IPS DF 6.9 (cell line): Measurements from ENCODE around the gene CDC42.

Experiments used
- DNase-seq: peaks from one replicate; pipeline ENCODE4 v3.0.0-alpha.2; 2013; ENCODE audit warnings: low read depth, low spot score
- H3K27ac ChIP-seq: one replicate; pipeline ENCODE4 v1.5.1; 2013; ENCODE audit warnings: low read length, control low read depth
- H3K27me3 ChIP-seq: 2 replicates; pipeline ENCODE4 v1.6.1; 2013; ENCODE audit warnings: mild to moderate bottlenecking, low read length; ENCODE audit not compliant: control insufficient read depth, insufficient read depth
- H3K36me3 ChIP-seq: 2 replicates; pipeline ENCODE4 v1.6.1; 2013; ENCODE audit warnings: low read length; ENCODE audit not compliant: control insufficient read depth, insufficient read depth
- H3K4me1 ChIP-seq: 2 replicates; pipeline ENCODE4 v1.6.1; 2013; ENCODE audit warnings: low read length; ENCODE audit not compliant: control insufficient read depth, insufficient read depth
- H3K4me3 ChIP-seq: 2 replicates; pipeline ENCODE4 v1.5.1; 2013; ENCODE audit warnings: mild to moderate bottlenecking, low read length
- H3K9me3 ChIP-seq: 2 replicates; pipeline ENCODE4 v1.6.1; 2013; ENCODE audit warnings: low read length, inconsistent platforms; ENCODE audit not compliant: control insufficient read depth, insufficient read depth
- WGBS: extraction: QIAGEN DNeasy Blood & Tissue Kit; methylation state at CpG from one replicate; pipeline ENCODE4 v1.1.7; 2013; ENCODE audit warnings: mixed read lengths, missing lambda C conversion rate; ENCODE audit not compliant: insufficient read length, insufficient coverage; 5-methylcytosine and 5-hydroxymethylcytosine counted together

The CDC42 gene

GRCh38 chr1:22096036-22096435 lies 43.5 kb downstream of the CDC42 start:
- Histone ChIP-seq H3K36me3 (peaks cover 5% of the 10 kb centered on the region; the same call in 1 of the 2 replicates), H3K4me3 (no peak overlapping the region), H3K27ac (no peak overlapping the region), H3K9me3 (no peaks in the 10 kb centered on the region), H3K4me1 (peaks cover under 1% of the 10 kb centered on the region; the same call in 1 of the 2 replicates), H3K27me3 (no peaks in the 10 kb centered on the region)
- WGBS = no CpG with 5 or more reads among the region's 5 CpGs
- no peak for DNase-seq

- H3K27me3 ChIP-seq = no peaks in the 10 kb centered on the region
- no peak overlapping the region for H3K4me3 ChIP-seq
- peaks cover 5% of the 10 kb centered on the region; the same call in 1 of the 2 replicates for H3K36me3 ChIP-seq
- WGBS = no CpG with 5 or more reads among the region's 3 CpGs
- H3K27ac ChIP-seq = no peak overlapping the region
- no peak for DNase-seq
- H3K9me3 ChIP-seq = no peaks in the 10 kb centered on the region
- H3K4me1 ChIP-seq = no peaks in the 10 kb centered on the region
These were observed 44.0 kb downstream of the CDC42 start for GRCh38 chr1:22096463-22096862.

- Histone ChIP-seq H3K27me3 (no peaks in the 10 kb centered on the region), H3K27ac (no peak overlapping the region), H3K4me1 (no peaks in the 10 kb centered on the region), H3K36me3 (peaks cover 5% of the 10 kb centered on the region; the same call in 1 of the 2 replicates), H3K9me3 (no peaks in the 10 kb centered on the region), H3K4me3 (no peak overlapping the region)
- no peak for DNase-seq
- no CpG with 5 or more reads among the region's 10 CpGs for WGBS
These were observed 46.2 kb downstream of the CDC42 start for GRCh38 chr1:22098752-22099151.

- H3K4me3 ChIP-seq = no peak overlapping the region
- no peaks in the 10 kb centered on the region for H3K27me3 ChIP-seq
- H3K4me1 ChIP-seq = no peaks in the 10 kb centered on the region
- no peak overlapping the region for H3K27ac ChIP-seq
- DNase-seq = no peak
- WGBS = no CpG with 5 or more reads among the region's 3 CpGs
- no peaks in the 10 kb centered on the region for H3K9me3 ChIP-seq
- peaks cover 5% of the 10 kb centered on the region; the same call in 1 of the 2 replicates for H3K36me3 ChIP-seq
These were observed 47.7 kb downstream of the CDC42 start for GRCh38 chr1:22100168-22100567.

- H3K27ac ChIP-seq = no peak overlapping the region
- no peaks in the 10 kb centered on the region for H3K4me1 ChIP-seq
- H3K9me3 ChIP-seq = no peaks in the 10 kb centered on the region
- H3K36me3 ChIP-seq = peaks cover 5% of the 10 kb centered on the region; the same call in 1 of the 2 replicates
- no peaks in the 10 kb centered on the region for H3K27me3 ChIP-seq
- WGBS = no CpG with 5 or more reads among the region's 1 CpG
- DNase-seq = no peak
- H3K4me3 ChIP-seq = no peak overlapping the region
These were observed 48.7 kb downstream of the CDC42 start for GRCh38 chr1:22101199-22101598.

- Histone ChIP-seq H3K4me3 (no peak overlapping the region), H3K27me3 (no peaks in the 10 kb centered on the region), H3K36me3 (peaks cover 3% of the 10 kb centered on the region; the same call in 1 of the 2 replicates), H3K27ac (no peak overlapping the region), H3K9me3 (no peaks in the 10 kb centered on the region), H3K4me1 (no peaks in the 10 kb centered on the region)
- WGBS = no CpG with 5 or more reads among the region's 8 CpGs
- no peak for DNase-seq
These were observed 49.5 kb downstream of the CDC42 start for GRCh38 chr1:22101995-22102394.

- Histone ChIP-seq H3K9me3 (no peaks in the 10 kb centered on the region), H3K4me1 (no peaks in the 10 kb centered on the region), H3K36me3 (peaks cover 3% of the 10 kb centered on the region; the same call in 1 of the 2 replicates), H3K27me3 (no peaks in the 10 kb centered on the region), H3K27ac (no peak overlapping the region), H3K4me3 (no peak overlapping the region)
- WGBS = no CpG with 5 or more reads among the region's 3 CpGs
- no peak for DNase-seq
These were observed 50.2 kb downstream of the CDC42 start for GRCh38 chr1:22102746-22103145.

GRCh38 chr1:22104094-22104493 lies 51.6 kb downstream of the CDC42 start:
- no peaks in the 10 kb centered on the region for H3K9me3 ChIP-seq
- no peaks in the 10 kb centered on the region for H3K27me3 ChIP-seq
- no peaks in the 10 kb centered on the region for H3K4me1 ChIP-seq
- WGBS = no CpG with 5 or more reads among the region's 6 CpGs
- H3K36me3 ChIP-seq = no peaks in the 10 kb centered on the region
- H3K4me3 ChIP-seq = no peak overlapping the region
- no peak overlapping the region for H3K27ac ChIP-seq
- DNase-seq = no peak

- Histone ChIP-seq H3K27me3 (no peaks in the 10 kb centered on the region), H3K4me3 (no peak overlapping the region), H3K27ac (no peak overlapping the region), H3K9me3 (no peaks in the 10 kb centered on the region), H3K36me3 (no peaks in the 10 kb centered on the region), H3K4me1 (no peaks in the 10 kb centered on the region)
- no peak for DNase-seq
- no CpG with 5 or more reads among the region's 6 CpGs for WGBS
These were observed 52.4 kb downstream of the CDC42 start for GRCh38 chr1:22104865-22105437.

GRCh38 chr1:22105611-22106207 lies 53.2 kb downstream of the CDC42 start:
- Histone ChIP-seq H3K27ac (no peak overlapping the region), H3K9me3 (no peaks in the 10 kb centered on the region), H3K36me3 (no peaks in the 10 kb centered on the region), H3K27me3 (no peaks in the 10 kb centered on the region), H3K4me3 (no peak overlapping the region), H3K4me1 (no peaks in the 10 kb centered on the region)
- peak; percentile 22 for DNase-seq
- WGBS = no CpG with 5 or more reads among the region's 5 CpGs

- no peaks in the 10 kb centered on the region for H3K4me1 ChIP-seq
- H3K36me3 ChIP-seq = no peaks in the 10 kb centered on the region
- no CpG with 5 or more reads among the region's 5 CpGs for WGBS
- H3K27me3 ChIP-seq = no peaks in the 10 kb centered on the region
- no peak for DNase-seq
- no peak overlapping the region for H3K4me3 ChIP-seq
- no peaks in the 10 kb centered on the region for H3K9me3 ChIP-seq
- no peak overlapping the region for H3K27ac ChIP-seq
These were observed 54.6 kb downstream of the CDC42 start for GRCh38 chr1:22107126-22107525.
